Stimulated activated CD8-positive, alpha-beta memory T cell treated with anti-CD3 and anti-CD28 coated beads, Interleukin-4, amount 100 ng/mL, for 4 hours (primary cell): ENCODE data around the gene ZDHHC19.
"Not testable (repeated sequence)": the region's sequence is repeated elsewhere in the genome, so short reads cannot be mapped to it uniquely, and the experiment has no call there.

ENCODE experiments used
- DNase-seq, 2 donors: peaks; one replicate each; pipeline ENCODE4 v3.0.0-alpha.2; 2020; ENCODE audit warnings: low read depth in 2 of 2, low spot score in 1 of 2

ZDHHC19 gene

GRCh38 chr3:196210673-196211556, at the start of gene ZDHHC19:
Gene ZDHHC19 (minus strand): TSS chr3:196211400. CDS start chr3:196211315, 85 bp downstream.
- no peak for DNase-seq

DNA sequence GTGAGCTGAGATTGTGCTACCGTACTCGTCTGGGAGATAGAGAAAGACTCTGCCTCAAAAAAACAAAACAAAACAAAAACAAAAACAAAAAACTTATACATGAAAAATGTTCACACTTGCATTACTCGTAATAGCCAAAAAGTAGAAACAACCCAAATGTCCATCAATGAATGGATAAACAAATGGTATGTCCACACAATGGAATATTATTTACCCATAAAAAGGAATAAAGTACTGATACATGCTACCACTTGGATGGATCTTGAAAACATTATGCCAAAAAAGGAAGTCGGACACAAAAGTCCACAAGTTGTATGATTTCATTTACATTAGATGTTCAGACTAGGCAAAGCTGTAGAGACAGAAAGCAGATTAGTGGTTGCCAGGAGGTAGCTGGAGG, 49.6 kb upstream of the ZDHHC19 start:
- no peak for DNase-seq

DNA sequence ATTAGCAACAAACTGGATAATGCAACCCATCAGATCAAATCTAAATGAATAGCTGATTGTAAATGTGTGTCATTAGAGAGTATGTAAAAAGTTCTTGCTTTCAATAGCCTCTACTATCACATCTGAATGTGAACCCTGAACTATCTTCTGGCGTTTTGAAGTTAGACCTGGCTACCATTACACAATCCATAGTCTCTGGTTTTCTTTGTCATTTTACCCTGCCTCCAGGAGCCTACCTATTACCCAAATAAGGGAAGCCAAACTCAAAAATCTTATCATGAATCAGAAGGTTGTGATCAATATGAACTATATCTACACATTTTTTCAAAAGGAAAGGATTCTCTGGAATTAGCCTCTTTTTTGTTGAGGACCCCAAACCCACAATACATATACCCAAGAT, 44.6 kb upstream of the ZDHHC19 start:
- no peak for DNase-seq

GRCh38 chr3:196254376-196255283, 43.4 kb upstream of the ZDHHC19 start:
- DNase-seq: no peak

DNA sequence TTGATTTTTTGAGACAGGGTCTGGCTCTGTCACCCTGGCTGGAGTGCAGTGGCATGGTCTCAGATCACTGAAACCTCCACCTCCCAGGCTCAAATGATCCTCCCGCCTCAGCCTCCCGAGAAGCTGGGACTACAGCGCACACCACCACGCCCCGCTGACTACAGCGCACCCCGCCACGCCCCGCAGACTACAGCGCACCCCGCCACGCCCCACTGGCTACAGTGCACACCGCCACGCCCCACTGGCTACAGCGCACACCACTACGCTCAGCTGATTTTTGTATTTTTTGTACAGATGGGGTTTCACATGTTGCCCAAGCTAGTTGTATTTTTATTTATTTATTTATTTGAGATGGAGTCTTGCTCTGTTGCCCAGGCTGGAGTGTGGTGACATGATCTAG, 40.7 kb upstream of the ZDHHC19 start:
- no peak for DNase-seq

- DNase-seq: no peak
Observed at GRCh38 chr3:196246612-196247308, 35.6 kb upstream of the ZDHHC19 start.

DNA sequence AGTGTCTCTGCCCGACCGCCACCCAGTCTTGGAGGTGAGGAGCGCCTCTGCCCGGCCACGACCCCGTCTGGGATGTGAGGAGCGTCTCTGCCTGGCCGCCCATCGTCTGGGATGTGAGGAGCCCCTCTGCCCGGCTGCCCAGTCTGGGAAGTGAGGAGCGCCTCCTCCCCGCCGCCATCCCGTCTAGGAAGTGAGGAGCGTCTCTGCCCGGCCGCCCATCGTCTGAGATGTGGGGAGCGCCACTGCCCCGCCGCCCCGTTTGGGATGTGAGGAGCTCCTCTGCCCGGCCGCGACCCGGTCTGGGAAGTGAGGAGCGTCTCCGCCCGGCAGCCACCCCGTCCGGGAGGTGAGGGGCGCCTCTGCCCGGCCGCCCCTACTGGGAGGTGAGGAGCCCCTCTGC, 33.0 kb upstream of the ZDHHC19 start:
- DNase-seq: not testable (repeated sequence)

- DNase-seq: no peak
Observed at GRCh38 chr3:196241704-196242103, 30.5 kb upstream of the ZDHHC19 start.

- no peak for DNase-seq
Observed at GRCh38 chr3:196240424-196240823, 29.2 kb upstream of the ZDHHC19 start.

DNA sequence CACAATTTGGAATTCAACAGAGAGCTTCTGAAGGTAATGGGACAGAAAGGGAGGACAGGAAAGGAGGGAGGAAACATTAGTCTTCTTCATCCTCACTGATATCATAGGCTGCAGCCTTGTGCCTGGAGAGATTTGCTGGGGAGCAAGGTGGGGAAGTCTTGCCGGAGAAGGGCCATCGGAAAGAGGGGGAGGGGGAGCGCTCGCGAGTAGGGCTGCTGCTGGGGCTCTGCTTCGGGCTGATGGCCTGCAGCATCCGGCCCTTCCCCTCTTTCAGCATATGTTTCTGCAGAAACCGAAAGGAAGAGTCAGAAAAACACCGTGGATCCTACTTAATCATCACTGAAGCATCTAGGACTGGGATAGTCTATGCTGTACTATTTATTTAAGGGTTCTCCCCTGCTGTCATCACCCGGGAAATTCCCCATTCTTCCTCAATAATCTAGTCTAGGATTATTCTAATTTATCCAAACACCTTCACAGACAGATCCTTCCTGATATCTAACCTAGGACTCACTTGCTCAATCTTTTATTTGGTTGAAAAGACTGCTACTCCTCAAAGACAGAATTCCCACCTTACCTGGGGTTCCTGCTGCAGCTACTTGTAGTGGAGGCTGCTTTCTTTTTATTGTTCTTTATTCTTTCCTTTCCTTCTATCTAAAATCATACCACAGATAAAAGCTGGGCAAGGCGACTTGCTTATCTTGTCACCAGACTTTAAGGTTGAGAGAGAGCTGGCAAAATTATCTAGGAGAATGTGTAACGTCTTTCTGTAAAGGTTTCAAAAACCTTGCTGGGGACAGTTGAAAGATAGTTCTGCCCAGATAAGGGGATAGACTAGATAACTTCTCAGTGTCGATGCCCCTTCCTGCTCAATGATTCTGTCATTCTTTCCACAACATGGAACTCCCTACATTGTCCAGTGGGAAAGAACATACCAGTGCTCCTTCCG, 27.7 kb upstream of the ZDHHC19 start:
- DNase-seq: no peak

DNA sequence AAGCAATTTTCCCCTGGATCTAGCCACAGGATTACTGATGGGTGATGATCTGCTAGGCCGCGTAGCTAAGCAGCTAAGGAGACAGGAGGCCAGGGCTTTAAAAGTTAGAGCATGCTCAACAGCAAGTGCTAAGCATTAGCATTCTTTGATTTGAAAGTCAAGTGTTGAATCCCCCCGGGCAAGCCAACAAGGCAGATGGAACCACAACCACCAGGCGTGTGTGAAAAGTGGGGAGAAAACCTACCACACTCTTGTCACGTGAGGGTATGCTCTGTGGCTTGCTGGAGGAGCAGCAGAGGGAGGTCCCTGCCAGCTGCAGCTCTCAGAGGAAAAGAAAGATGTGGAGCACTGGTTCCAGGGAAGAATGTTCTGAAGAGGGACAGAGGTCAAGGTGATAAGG, 26.0 kb upstream of the ZDHHC19 start:
- no peak for DNase-seq

- DNase-seq: no peak
Observed at GRCh38 chr3:196236223-196236622, 25.0 kb upstream of the ZDHHC19 start.

DNA sequence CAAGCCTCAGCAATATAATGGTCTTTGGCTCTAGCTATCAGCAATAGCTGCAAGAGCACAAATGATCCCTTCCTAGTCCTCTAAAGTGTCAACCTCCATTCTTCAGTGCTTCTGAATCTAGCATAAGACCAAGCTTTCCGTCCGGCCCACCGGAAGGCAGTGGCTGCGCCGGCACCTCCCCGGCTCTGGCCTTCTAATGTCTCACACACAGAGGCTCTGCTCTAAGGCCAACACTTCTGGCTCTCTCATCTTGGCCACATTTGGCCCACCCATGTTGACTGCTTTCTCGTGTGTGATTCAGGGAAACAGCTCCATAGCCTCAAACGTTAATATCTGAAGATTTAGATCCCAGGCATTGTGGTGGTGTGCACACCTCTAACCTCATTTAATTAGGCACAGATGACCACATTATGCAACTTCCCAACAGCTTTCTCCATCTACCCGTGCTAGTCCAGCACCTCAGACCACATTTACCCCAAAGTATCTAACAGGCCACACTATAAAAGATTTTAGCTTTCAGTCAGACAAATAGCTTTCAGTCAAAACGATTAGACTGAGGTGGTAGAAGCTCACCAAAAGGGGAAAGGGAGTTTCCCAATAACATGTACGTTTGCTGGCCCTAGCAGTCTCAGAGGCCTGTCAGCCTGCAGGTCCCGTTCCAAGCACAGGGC, 24.4 kb upstream of the ZDHHC19 start:
- no peak for DNase-seq

GRCh38 chr3:196232882-196233251, 21.7 kb upstream of the ZDHHC19 start:
- DNase-seq: no peak

DNA sequence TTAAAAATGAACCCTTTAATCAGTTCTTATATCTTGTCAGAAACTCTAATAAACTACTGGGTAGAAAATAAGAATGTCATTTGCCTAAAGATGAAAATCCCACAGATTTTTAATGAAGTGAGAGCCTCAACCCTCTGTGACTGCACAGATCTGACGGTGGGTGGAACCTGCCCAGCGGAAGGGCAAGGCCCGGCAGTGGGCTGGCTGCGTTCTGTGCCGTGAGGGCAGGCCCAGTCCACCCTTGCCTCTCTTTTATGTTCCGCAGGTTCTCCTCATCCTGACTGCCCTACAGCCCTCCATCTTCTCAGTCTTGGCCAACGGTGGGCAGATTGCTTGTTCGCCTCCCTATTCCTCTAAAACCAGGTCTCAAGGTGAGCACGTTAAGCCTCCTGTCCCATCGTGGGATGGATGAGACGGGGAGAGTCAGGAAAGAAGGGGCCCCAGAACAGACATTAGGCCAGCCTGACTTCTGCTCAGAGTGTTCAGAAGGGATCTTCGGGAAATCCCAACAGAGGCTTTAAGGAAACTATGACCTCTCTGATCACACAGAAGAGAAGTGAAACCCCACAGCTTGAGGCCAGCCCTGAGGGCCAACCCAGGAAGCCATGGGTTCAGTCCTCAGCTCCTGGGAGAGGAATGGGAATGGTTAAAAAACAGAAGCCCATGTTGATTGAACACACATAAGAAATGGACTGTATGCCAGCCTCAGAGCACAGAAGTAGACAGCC, 21.1 kb upstream of the ZDHHC19 start:
- no peak for DNase-seq

DNA sequence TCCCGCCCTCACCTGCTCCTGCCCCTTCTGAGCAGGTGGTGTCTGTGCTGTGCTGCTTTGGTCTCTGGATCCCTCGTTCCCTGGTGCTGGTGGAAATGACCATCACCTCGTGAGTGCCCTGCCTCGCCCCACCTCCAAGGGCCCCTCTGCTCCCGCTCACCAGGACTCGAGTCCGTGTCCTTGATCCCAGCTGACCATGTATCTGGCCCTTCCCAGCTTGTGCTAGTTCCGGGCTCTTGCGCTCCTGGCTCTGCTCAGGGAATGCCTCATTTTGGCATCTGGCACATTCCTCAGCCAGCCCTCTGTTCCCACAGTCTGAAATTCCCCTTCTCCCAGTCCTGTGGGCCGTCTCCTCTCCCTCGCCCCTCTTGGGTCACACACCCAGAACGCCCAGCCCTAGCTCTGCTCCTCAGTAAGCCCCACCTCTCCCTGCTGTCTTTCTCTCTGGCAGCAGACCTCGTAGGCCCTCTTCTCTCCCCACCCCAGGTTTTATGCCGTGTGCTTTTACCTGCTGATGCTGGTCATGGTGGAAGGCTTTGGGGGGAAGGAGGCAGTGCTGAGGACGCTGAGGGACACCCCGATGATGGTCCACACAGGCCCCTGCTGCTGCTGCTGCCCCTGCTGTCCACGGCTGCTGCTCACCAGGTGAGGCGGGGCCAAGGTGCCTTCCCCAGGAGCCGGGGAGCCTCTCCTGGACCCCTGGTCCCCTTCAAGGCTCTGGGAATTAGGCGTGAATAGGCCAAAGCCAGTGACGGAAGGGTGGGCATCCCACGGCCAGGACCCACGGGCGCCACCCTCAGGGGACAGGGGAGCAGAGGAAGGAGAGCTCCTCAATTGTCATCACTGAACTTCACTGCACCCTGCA, 16.7 kb upstream of the ZDHHC19 start:
- DNase-seq: no peak

DNA sequence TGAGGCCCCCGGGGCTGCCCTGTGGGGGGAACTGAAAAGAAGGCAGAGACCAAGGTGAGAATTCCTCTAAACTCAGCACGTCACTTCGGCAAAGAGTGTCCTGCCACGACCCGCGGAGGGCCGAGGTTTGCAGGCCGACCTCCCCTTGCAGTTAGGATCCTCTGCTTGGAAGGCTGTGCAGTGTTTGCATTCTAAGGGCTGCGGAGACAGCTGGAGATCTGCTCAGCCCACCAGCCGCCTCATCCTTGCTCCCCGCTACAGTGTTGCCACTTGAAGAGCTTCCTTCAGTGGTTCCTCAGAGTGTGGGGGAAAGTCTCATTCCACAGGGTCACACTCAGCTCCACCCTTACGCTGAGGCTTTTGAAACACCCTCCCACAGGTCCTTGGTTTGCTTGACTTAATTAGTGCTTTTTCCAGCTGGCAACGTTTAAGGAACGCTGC, 15.9 kb upstream of the ZDHHC19 start:
- DNase-seq: no peak

- no peak for DNase-seq
Observed at GRCh38 chr3:196225763-196226364, 14.7 kb upstream of the ZDHHC19 start.
